H9 (cell line): Measurements from ENCODE around the gene CDH13. TPM values are rescaled to one million over a fixed set of nuclear protein-coding genes. Genes with fewer than 3 reads are reported as not detected.

Experiments used
- DNase-seq: peaks from one replicate; pipeline ENCODE4 v3.0.0-alpha.2; 2017
- H2AFZ ChIP-seq: one replicate; pipeline ENCODE4 v1.6.1; 2013; ENCODE audit warnings: mild to moderate bottlenecking, low read length, control low read depth, moderate library complexity
- H2AK5ac ChIP-seq: 2 replicates; pipeline ENCODE4 v1.6.1; 2013; ENCODE audit warnings: low read length, control low read depth, mixed read lengths; ENCODE audit not compliant: insufficient read length
- H2BK120ac ChIP-seq: one replicate; pipeline ENCODE4 v1.6.1; 2013; ENCODE audit warnings: low read depth, mild to moderate bottlenecking, low read length, control low read depth, inconsistent platforms; ENCODE audit not compliant: poor library complexity, severe bottlenecking
- H2BK12ac ChIP-seq: 2 replicates; pipeline ENCODE4 v1.6.1; 2013; ENCODE audit warnings: low read length, control low read depth, mixed read lengths, low read depth; ENCODE audit not compliant: insufficient read length
- H2BK15ac ChIP-seq: 2 replicates; pipeline ENCODE4 v1.6.1; 2013; ENCODE audit warnings: low read depth, low read length, control low read depth
- H2BK20ac ChIP-seq: one replicate; pipeline ENCODE4 v1.6.1; 2013; ENCODE audit warnings: low read depth, mild to moderate bottlenecking, low read length, control low read depth, inconsistent platforms; ENCODE audit not compliant: poor library complexity, severe bottlenecking
- H2BK5ac ChIP-seq: 2 replicates; pipeline ENCODE4 v1.6.1; 2013; ENCODE audit warnings: low read length, control low read depth, mixed read lengths; ENCODE audit not compliant: insufficient read length
- H3K14ac ChIP-seq: 2 replicates; pipeline ENCODE4 v1.6.1; 2013; ENCODE audit warnings: low read length, control low read depth; ENCODE audit not compliant: insufficient read depth
- H3K18ac ChIP-seq: 2 replicates; pipeline ENCODE4 v1.6.1; 2013; ENCODE audit warnings: low read depth, mild to moderate bottlenecking, mixed read lengths, low read length, control low read depth; ENCODE audit not compliant: insufficient read length
- H3K23ac ChIP-seq: 2 replicates; pipeline ENCODE4 v1.6.1; 2013; ENCODE audit warnings: low read length, control low read depth, mixed read lengths, low read depth; ENCODE audit not compliant: insufficient read length
- H3K23me2 ChIP-seq: 2 replicates; pipeline ENCODE4 v1.6.1; 2013; ENCODE audit warnings: low read depth, mild to moderate bottlenecking, mixed read lengths, low read length, control low read depth; ENCODE audit not compliant: insufficient read length, poor library complexity, severe bottlenecking
- H3K27ac ChIP-seq: 2 replicates; pipeline ENCODE4 v1.5.1; 2013; ENCODE audit warnings: low read length, control low read depth, mixed read lengths, low read depth; ENCODE audit not compliant: insufficient read length
- H3K27me3 ChIP-seq: 2 replicates; pipeline ENCODE4 v1.6.1; 2013; ENCODE audit warnings: low read length, control low read depth, inconsistent platforms; ENCODE audit not compliant: insufficient read depth
- H3K4ac ChIP-seq: 2 replicates; pipeline ENCODE4 v1.6.1; 2013; ENCODE audit warnings: low read depth, mild to moderate bottlenecking, control low read depth, inconsistent platforms, low read length, moderate library complexity
- H3K4me1 ChIP-seq: 2 replicates; pipeline ENCODE4 v1.6.1; 2013; ENCODE audit warnings: low read length, control low read depth, inconsistent platforms; ENCODE audit not compliant: insufficient read depth
- H3K4me2 ChIP-seq: 2 replicates; pipeline ENCODE4 v1.6.1; 2013; ENCODE audit warnings: low read length, control low read depth, mixed read lengths; ENCODE audit not compliant: insufficient read length, insufficient read depth
- H3K56ac ChIP-seq: 2 replicates; pipeline ENCODE4 v1.6.1; 2013; ENCODE audit warnings: low read depth, mild to moderate bottlenecking, mixed read lengths, low read length, control low read depth; ENCODE audit not compliant: insufficient read length
- H3K79me1 ChIP-seq: 2 replicates; pipeline ENCODE4 v1.6.1; 2013; ENCODE audit warnings: low read depth, mild to moderate bottlenecking, moderate library complexity, low read length, control low read depth, inconsistent platforms; ENCODE audit not compliant: insufficient read depth, poor library complexity, severe bottlenecking
- H3K79me2 ChIP-seq: 2 replicates; pipeline ENCODE4 v1.6.1; 2013; ENCODE audit warnings: low read length, control low read depth, inconsistent platforms; ENCODE audit not compliant: insufficient read depth
- H3K9ac ChIP-seq: 2 replicates; pipeline ENCODE4 v1.6.1; 2013; ENCODE audit warnings: low read length, control low read depth, mixed read lengths; ENCODE audit not compliant: insufficient read length; ENCODE audit errors: extremely low read depth
- H3K9me3 ChIP-seq: one replicate; pipeline ENCODE4 v1.6.1; 2013; ENCODE audit warnings: low read depth, low read length, inconsistent platforms; ENCODE audit not compliant: control insufficient read depth
- H3T11ph ChIP-seq: one replicate; pipeline ENCODE4 v1.6.1; 2013; ENCODE audit warnings: mild to moderate bottlenecking, low read length, control low read depth, inconsistent platforms
- H4K20me1 ChIP-seq: one replicate; pipeline ENCODE4 v1.6.1; 2013; ENCODE audit not compliant: control insufficient read depth, insufficient read length, insufficient read depth
- H4K5ac ChIP-seq: 2 replicates; pipeline ENCODE4 v1.6.1; 2013; ENCODE audit warnings: low read depth, mild to moderate bottlenecking, mixed read lengths, low read length, control low read depth; ENCODE audit not compliant: insufficient read length
- H4K8ac ChIP-seq: replicated peaks from 2 replicates; pipeline ENCODE4 v1.6.1; 2013; ENCODE audit warnings: low read length, control low read depth, mixed read lengths, low read depth; ENCODE audit not compliant: insufficient read length
- H4K91ac ChIP-seq: 2 replicates; pipeline ENCODE4 v1.6.1; 2013; ENCODE audit warnings: low read depth, mild to moderate bottlenecking, moderate library complexity, mixed read lengths, low read length, control low read depth; ENCODE audit not compliant: insufficient read length
- H3K27ac Mint-ChIP-seq, 3 experiments: 2 replicates in 2 of 3; 3 replicates in 1 of 3; pipeline ENCODE4 v1.8.0; 2020 to 2021; ENCODE audit warnings: mixed read lengths in 3 of 3, mild to moderate bottlenecking in 1 of 3, moderate library complexity in 1 of 3
- H3K27me3 Mint-ChIP-seq: 2 replicates; pipeline ENCODE4 v1.8.0; 2021; ENCODE audit warnings: low read depth, mild to moderate bottlenecking, moderate library complexity, mixed read lengths
- H3K36me3 Mint-ChIP-seq, 3 experiments: 2 replicates in 2 of 3; 3 replicates in 1 of 3; pipeline ENCODE4 v1.8.0; 2020 to 2021; ENCODE audit warnings: low read depth in 3 of 3, mixed read lengths in 3 of 3; ENCODE audit not compliant: insufficient read depth in 1 of 3
- H3K4me1 Mint-ChIP-seq, 2 experiments: 2 replicates each; pipeline ENCODE4 v1.8.0; 2020; ENCODE audit warnings: mixed read lengths in 2 of 2
- H3K4me3 Mint-ChIP-seq, 2 experiments: 2 replicates in 1 of 2; 3 replicates in 1 of 2; pipeline ENCODE4 v1.8.0; 2020 to 2021; ENCODE audit warnings: mild to moderate bottlenecking in 2 of 2, mixed read lengths in 2 of 2, moderate library complexity in 1 of 2
- H3K9me3 Mint-ChIP-seq, 2 experiments: 2 replicates in 1 of 2; 3 replicates in 1 of 2; pipeline ENCODE4 v1.8.0; 2020; ENCODE audit warnings: mild to moderate bottlenecking in 2 of 2, mixed read lengths in 2 of 2, moderate library complexity in 1 of 2
- CTCF ChIP-seq: fragments of 200-600 bp; sonication (generic); conservative IDR thresholded peaks from 3 replicates; pipeline ENCODE4 v1.8.0; 2021; ENCODE audit warnings: antibody characterized with exemption, mild to moderate bottlenecking
- WGBS: extraction: QIAGEN DNeasy Blood & Tissue Kit; methylation state at CpG from one replicate; pipeline ENCODE4 v1.1.7; 2013; ENCODE audit warnings: missing lambda C conversion rate, low lambda C conversion rate, mixed read lengths; ENCODE audit not compliant: insufficient read length; ENCODE audit errors: extremely low coverage; 5-methylcytosine and 5-hydroxymethylcytosine counted together
- total RNA-seq: library from RNA; stranded (reverse); gene quantifications from 2 replicates; pipeline ENCODE4 v1.2.1, GENCODE V29; 2021

CDH13 gene
- total RNA-seq, 1 experiment from 2014 or later = 1.5 TPM

- Mint-ChIP-seq H3K27me3 (peaks cover 2% of the 10 kb centered on the region; the same call in 1 of the 2 replicates), H3K4me3 (no peak overlapping the region), H3K9me3 (no peaks in the 10 kb centered on the region; a peak in 1 of 5 replicates), H3K27ac (no peak overlapping the region), H3K36me3 (no peaks in the 10 kb centered on the region), H3K4me1 (peaks cover 3 to 8% of the 10 kb centered on the region in 2 experiments; a peak in 2 of 4 replicates)
- no peak overlapping the region for H2BK15ac ChIP-seq
- no peaks in the 10 kb centered on the region for H3K79me1 ChIP-seq
- no peak overlapping the region for H4K91ac ChIP-seq
- H2BK12ac ChIP-seq = no peak overlapping the region
- no peak overlapping the region for H3K23ac ChIP-seq
- no peak for TF ChIP-seq CTCF
- H3K14ac ChIP-seq = no peak overlapping the region
- H4K8ac ChIP-seq = no peak overlapping the region
- no peak overlapping the region for H3K18ac ChIP-seq
- H3K9ac ChIP-seq = no peak overlapping the region
- DNase-seq = no peak
- no peak overlapping the region for H3K27ac ChIP-seq
- no peak overlapping the region for H2BK120ac ChIP-seq
- H2BK5ac ChIP-seq = no peak overlapping the region
- H3K56ac ChIP-seq = no peak overlapping the region
- H2AFZ ChIP-seq = no peak overlapping the region
- no peaks in the 10 kb centered on the region for H3K23me2 ChIP-seq
- no peak overlapping the region for H3K4me2 ChIP-seq
- H3T11ph ChIP-seq = no peak overlapping the region
- H3K27me3 ChIP-seq = no peaks in the 10 kb centered on the region
- H3K9me3 ChIP-seq = no peaks in the 10 kb centered on the region
- no peaks in the 10 kb centered on the region for H3K79me2 ChIP-seq
- no peaks in the 10 kb centered on the region for H4K20me1 ChIP-seq
- WGBS = no CpG with 5 or more reads among the region's 4 CpGs
- H3K4ac ChIP-seq = no peak overlapping the region
- H2BK20ac ChIP-seq = no peak overlapping the region
- H4K5ac ChIP-seq = no peak overlapping the region
- H2AK5ac ChIP-seq = no peak overlapping the region
- no peaks in the 10 kb centered on the region for H3K4me1 ChIP-seq
These were observed 1094.2 kb downstream of the CDH13 start for GRCh38 chr16:83720981-83721380.
